Smooth muscle cell (in vitro differentiated cells): ENCODE measurements around the gene MICALL1. TPM values are rescaled to one million over a fixed set of nuclear protein-coding genes. Genes with fewer than 3 reads are reported as not detected.

Source experiments
- DNase-seq: peaks from one replicate; lab custom pipeline; 2025; ENCODE audit not compliant: unreplicated experiment; lab: John Stamatoyannopoulos, UW
- H2AFZ ChIP-seq: fragments of 200-600 bp; sonication (generic); 2 replicates; pipeline ENCODE4 v1.6.0; 2016; ENCODE audit warnings: antibody characterized with exemption, low read depth, mild to moderate bottlenecking
- H3F3A ChIP-seq: fragments of 200-600 bp; sonication (generic); 2 replicates; pipeline ENCODE4 v1.6.0; 2017; ENCODE audit warnings: antibody characterized with exemption, low read depth
- H3K27ac ChIP-seq: fragments of 200-600 bp; sonication (generic); 2 replicates; pipeline ENCODE4 v1.5.1; 2016; ENCODE audit warnings: low read depth, mild to moderate bottlenecking
- H3K27me3 ChIP-seq: fragments of 200-600 bp; sonication (generic); 2 replicates; pipeline ENCODE4 v1.6.1; 2016; ENCODE audit warnings: low read depth, mild to moderate bottlenecking
- H3K36me3 ChIP-seq: fragments of 200-600 bp; sonication (generic); 2 replicates; pipeline ENCODE4 v1.5.1; 2016; ENCODE audit warnings: low read depth
- H3K4me1 ChIP-seq: fragments of 200-600 bp; sonication (generic); 2 replicates; pipeline ENCODE4 v1.5.1; 2016; ENCODE audit warnings: low read depth
- H3K4me2 ChIP-seq: fragments of 200-600 bp; sonication (generic); 2 replicates; pipeline ENCODE4 v1.6.0; 2016; ENCODE audit warnings: mild to moderate bottlenecking
- H3K4me3 ChIP-seq: fragments of 200-600 bp; sonication (generic); 2 replicates; pipeline ENCODE4 v1.5.1; 2016; ENCODE audit warnings: mild to moderate bottlenecking
- H3K79me2 ChIP-seq: fragments of 200-600 bp; sonication (generic); 2 replicates; pipeline ENCODE4 v1.6.0; 2016; ENCODE audit warnings: low read depth, mild to moderate bottlenecking
- H3K9ac ChIP-seq: fragments of 200-600 bp; sonication (generic); 2 replicates; pipeline ENCODE4 v1.6.0; 2016; ENCODE audit warnings: low read depth
- H3K9me3 ChIP-seq: fragments of 200-600 bp; sonication (generic); replicated peaks from 2 replicates; pipeline ENCODE4 v1.5.1; 2016; ENCODE audit warnings: low read depth
- H4K20me1 ChIP-seq: fragments of 200-600 bp; sonication (generic); 2 replicates; pipeline ENCODE4 v1.6.0; 2016; ENCODE audit warnings: low read depth
- CTCF ChIP-seq: fragments of 200-600 bp; sonication (generic); IDR thresholded peaks from 2 replicates; pipeline ENCODE4 v1.5.1; 2017; ENCODE audit warnings: borderline replicate concordance, mild to moderate bottlenecking, antibody characterized with exemption; ENCODE audit not compliant: insufficient read depth, poor library complexity, severe bottlenecking
- WGBS: methylation state at CpG from one replicate; pipeline ENCODE4 v1.1.7; 2016; ENCODE audit warnings: low lambda C conversion rate; 5-methylcytosine and 5-hydroxymethylcytosine counted together
- polyA plus RNA-seq: library from polyadenylated mRNA; unstranded; fragments of >200 nt; fragmentation: Nextera tagmentation; extraction: Ambion mirVana; gene quantifications from 2 replicates; pipeline ENCODE4 v1.2.1, GENCODE V29; 2016
- total RNA-seq: library from RNA; depleted of rRNA; stranded (reverse); fragments of >200 nt; gene quantifications from 2 replicates; pipeline ENCODE4 v1.2.3, GENCODE V29; 2014

Gene MICALL1
- total and polyA plus RNA-seq, 2 experiments from 2014 or later, result 8.7 to 24.9 TPM

GRCh38 chr22:37913233-37913721 lies 7.2 kb downstream of the MICALL1 start:
- DNase-seq, result no peak
- Histone ChIP-seq H3K4me3 (no peak overlapping the region), H3K9ac (no peak overlapping the region), H3K79me2 (peaks cover 25% of the 10 kb centered on the region), H3K9me3 (no peaks in the 10 kb centered on the region), H3K27me3 (no peaks in the 10 kb centered on the region), H3K36me3 (no peaks in the 10 kb centered on the region), H3K4me1 (peaks cover 7% of the 10 kb centered on the region), H3F3A (no peaks in the 10 kb centered on the region), H3K4me2 (no peak overlapping the region), H4K20me1 (peaks cover 35% of the 10 kb centered on the region), H2AFZ (no peak overlapping the region), H3K27ac (no peak overlapping the region)
- no peak for TF ChIP-seq CTCF
- WGBS, result 90% methylated on average over 7 of the region's 7 CpGs

GRCh38 chr22:37916311-37916710 lies 10.2 kb downstream of the MICALL1 start:
- H3K79me2 ChIP-seq, result peaks cover 6% of the 10 kb centered on the region
- no peaks in the 10 kb centered on the region for H3F3A ChIP-seq
- H3K9ac ChIP-seq, result no peak overlapping the region
- no peak overlapping the region for H3K4me2 ChIP-seq
- no peak for TF ChIP-seq CTCF
- H3K27me3 ChIP-seq, result no peaks in the 10 kb centered on the region
- H3K4me3 ChIP-seq, result no peak overlapping the region
- H3K9me3 ChIP-seq, result no peaks in the 10 kb centered on the region
- H3K27ac ChIP-seq, result no peak overlapping the region
- WGBS, result 98% methylated on average over 5 of the region's 5 CpGs
- H4K20me1 ChIP-seq, result peaks cover 12% of the 10 kb centered on the region
- no peak for DNase-seq
- no peak overlapping the region for H2AFZ ChIP-seq
- H3K36me3 ChIP-seq, result peaks cover 5% of the 10 kb centered on the region
- H3K4me1 ChIP-seq, result no peaks in the 10 kb centered on the region

- no peak overlapping the region for H3K4me2 ChIP-seq
- H3K9ac ChIP-seq, result no peak overlapping the region
- peaks cover 5% of the 10 kb centered on the region for H3K36me3 ChIP-seq
- H2AFZ ChIP-seq, result no peak overlapping the region
- no peak for DNase-seq
- H3F3A ChIP-seq, result no peaks in the 10 kb centered on the region
- H3K9me3 ChIP-seq, result no peaks in the 10 kb centered on the region
- no peak for TF ChIP-seq CTCF
- H4K20me1 ChIP-seq, result no peaks in the 10 kb centered on the region
- no peaks in the 10 kb centered on the region for H3K79me2 ChIP-seq
- WGBS, result 98% methylated on average over 4 of the region's 4 CpGs
- H3K27me3 ChIP-seq, result no peaks in the 10 kb centered on the region
- H3K4me1 ChIP-seq, result no peaks in the 10 kb centered on the region
- H3K27ac ChIP-seq, result no peak overlapping the region
- no peak overlapping the region for H3K4me3 ChIP-seq
Measured at GRCh38 chr22:37917874-37918548, 11.9 kb downstream of the MICALL1 start.
